Measurements from ENCODE around the gene CNPY3. TPM values are rescaled to one million over a fixed set of nuclear protein-coding genes. Genes with fewer than 3 reads are reported as not detected.

The CNPY3 gene
- total and polyA plus RNA-seq, 2 of the 13 experiments (the other 11 are each of a cell fraction or from before 2014, with no cell fraction given), result 42.3 to 60.2 TPM

DNA sequence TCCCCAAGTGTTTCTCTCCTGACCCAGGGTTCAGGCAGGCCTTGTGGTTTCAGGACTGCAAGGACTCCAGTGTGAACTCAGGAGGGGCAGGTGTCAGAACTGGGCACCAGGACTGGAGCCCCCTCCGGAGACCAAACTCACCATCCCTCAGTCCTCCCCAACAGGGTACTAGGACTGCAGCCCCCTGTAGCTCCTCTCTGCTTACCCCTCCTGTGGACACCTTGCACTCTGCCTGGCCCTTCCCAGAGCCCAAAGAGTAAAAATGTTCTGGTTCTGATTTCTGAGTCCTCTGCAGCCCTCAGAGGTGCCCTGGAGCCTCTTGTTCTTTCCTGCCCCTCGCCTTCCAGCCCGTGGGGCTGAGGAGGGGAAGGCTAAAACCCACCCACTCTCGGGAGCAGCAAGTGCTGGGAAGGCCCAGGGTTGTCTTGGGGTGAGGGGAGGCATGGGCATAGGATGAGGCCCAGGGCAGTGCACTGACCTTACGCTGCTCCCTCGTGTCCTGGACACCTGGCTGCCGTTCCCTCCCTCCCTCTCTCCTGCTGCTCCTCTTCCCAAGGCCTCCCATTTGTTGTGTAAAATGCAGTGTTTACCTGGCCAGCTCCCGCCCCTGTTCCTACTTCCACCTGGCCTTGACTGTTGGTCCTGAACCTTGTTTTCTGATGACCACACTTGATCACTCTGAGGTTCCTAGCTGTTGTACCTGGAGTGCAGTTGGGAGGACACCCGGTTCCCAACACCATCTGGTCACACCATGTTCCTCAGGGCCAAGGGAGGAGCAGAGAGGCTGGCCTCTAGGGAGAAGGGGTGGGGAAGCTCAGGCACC lies 9.9 kb downstream of the CNPY3 start (continued):
- TF ChIP-seq, protein P1, sequence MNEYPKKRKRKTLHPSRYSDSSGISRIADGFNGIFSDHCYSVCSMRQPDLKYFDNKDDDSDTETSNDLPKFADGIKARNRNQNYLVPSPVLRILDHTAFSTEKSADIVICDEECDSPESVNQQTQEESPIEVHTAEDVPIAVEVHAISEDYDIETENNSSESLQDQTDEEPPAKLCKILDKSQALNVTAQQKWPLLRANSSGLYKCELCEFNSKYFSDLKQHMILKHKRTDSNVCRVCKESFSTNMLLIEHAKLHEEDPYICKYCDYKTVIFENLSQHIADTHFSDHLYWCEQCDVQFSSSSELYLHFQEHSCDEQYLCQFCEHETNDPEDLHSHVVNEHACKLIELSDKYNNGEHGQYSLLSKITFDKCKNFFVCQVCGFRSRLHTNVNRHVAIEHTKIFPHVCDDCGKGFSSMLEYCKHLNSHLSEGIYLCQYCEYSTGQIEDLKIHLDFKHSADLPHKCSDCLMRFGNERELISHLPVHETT (CRISPR knock-in tag; conservative IDR thresholded peaks at IDR 0.05), result 0 out of 2 replicates have a peak, but pooled peaks have one; percentile 30
- TF ChIP-seq, protein P2, sequence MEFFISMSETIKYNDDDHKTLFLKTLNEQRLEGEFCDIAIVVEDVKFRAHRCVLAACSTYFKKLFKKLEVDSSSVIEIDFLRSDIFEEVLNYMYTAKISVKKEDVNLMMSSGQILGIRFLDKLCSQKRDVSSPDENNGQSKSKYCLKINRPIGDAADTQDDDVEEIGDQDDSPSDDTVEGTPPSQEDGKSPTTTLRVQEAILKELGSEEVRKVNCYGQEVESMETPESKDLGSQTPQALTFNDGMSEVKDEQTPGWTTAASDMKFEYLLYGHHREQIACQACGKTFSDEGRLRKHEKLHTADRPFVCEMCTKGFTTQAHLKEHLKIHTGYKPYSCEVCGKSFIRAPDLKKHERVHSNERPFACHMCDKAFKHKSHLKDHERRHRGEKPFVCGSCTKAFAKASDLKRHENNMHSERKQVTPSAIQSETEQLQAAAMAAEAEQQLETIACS (CRISPR knock-in tag; IDR thresholded peaks at IDR 0.05), result 0 out of 2 replicates have a peak, but pooled peaks have one; percentile 17
- TF ChIP-seq TBX2 (CRISPR knock-in tag; IDR thresholded peaks at IDR 0.05; ENCODE audit: borderline replicate concordance), result peak; percentile 89
- peak; percentile 97 for TF ChIP-seq ZSCAN9 (CRISPR knock-in tag; IDR thresholded peaks at IDR 0.05; ENCODE audit: borderline replicate concordance)
- TF ChIP-seq, protein P3, sequence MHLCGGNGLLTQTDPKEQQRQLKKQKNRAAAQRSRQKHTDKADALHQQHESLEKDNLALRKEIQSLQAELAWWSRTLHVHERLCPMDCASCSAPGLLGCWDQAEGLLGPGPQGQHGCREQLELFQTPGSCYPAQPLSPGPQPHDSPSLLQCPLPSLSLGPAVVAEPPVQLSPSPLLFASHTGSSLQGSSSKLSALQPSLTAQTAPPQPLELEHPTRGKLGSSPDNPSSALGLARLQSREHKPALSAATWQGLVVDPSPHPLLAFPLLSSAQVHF (CRISPR knock-in tag; IDR thresholded peaks at IDR 0.05), result peak; percentile 67; the same call in 1 of the 2 replicates
- peak; percentile 84; the same call in 1 of the 2 replicates for TF ChIP-seq NCOA1 (CRISPR knock-in tag; IDR thresholded peaks at IDR 0.05)
- TF ChIP-seq KLF15 (CRISPR knock-in tag; IDR thresholded peaks at IDR 0.05; ENCODE audit: borderline replicate concordance), result no peak
- TF ChIP-seq, protein P4, sequence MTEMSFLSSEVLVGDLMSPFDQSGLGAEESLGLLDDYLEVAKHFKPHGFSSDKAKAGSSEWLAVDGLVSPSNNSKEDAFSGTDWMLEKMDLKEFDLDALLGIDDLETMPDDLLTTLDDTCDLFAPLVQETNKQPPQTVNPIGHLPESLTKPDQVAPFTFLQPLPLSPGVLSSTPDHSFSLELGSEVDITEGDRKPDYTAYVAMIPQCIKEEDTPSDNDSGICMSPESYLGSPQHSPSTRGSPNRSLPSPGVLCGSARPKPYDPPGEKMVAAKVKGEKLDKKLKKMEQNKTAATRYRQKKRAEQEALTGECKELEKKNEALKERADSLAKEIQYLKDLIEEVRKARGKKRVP (CRISPR knock-in tag; IDR thresholded peaks at IDR 0.05), result no peak
- TF ChIP-seq, protein P5, sequence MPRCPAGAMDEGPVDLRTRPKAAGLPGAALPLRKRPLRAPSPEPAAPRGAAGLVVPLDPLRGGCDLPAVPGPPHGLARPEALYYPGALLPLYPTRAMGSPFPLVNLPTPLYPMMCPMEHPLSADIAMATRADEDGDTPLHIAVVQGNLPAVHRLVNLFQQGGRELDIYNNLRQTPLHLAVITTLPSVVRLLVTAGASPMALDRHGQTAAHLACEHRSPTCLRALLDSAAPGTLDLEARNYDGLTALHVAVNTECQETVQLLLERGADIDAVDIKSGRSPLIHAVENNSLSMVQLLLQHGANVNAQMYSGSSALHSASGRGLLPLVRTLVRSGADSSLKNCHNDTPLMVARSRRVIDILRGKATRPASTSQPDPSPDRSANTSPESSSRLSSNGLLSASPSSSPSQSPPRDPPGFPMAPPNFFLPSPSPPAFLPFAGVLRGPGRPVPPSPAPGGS (CRISPR knock-in tag; IDR thresholded peaks at IDR 0.05), result peak; percentile 56; the same call in 1 of the 2 replicates
- peak; percentile 90; the same call in 1 of the 2 replicates for TF ChIP-seq ZNF589 (CRISPR knock-in tag; conservative IDR thresholded peaks at IDR 0.05)
- TF ChIP-seq ZNF333 (CRISPR knock-in tag; IDR thresholded peaks at IDR 0.05; ENCODE audit: borderline replicate concordance), result no peak
- TF ChIP-seq POLR2A (IDR thresholded peaks at IDR 0.05; ENCODE audit: insufficient read depth in 1 of 2, low read depth in 2 of 2, low read length in 2 of 2), result no peak; a peak in 1 of 4 replicates
- TF ChIP-seq ZNF335 (CRISPR knock-in tag; IDR thresholded peaks at IDR 0.05), result peak; percentile 62; the same call in 1 of the 2 replicates
- TF ChIP-seq ZNF367 (CRISPR knock-in tag; IDR thresholded peaks at IDR 0.05; ENCODE audit: borderline replicate concordance), result no peak
- TF ChIP-seq ZNF30 (CRISPR knock-in tag; IDR thresholded peaks at IDR 0.05), result no peak
- TF ChIP-seq TCF12 (IDR thresholded peaks at IDR 0.05), result no peak
- peak; percentile 73 for TF ChIP-seq TCF12 (CRISPR knock-in tag; IDR thresholded peaks at IDR 0.05)
- TF ChIP-seq, protein P6, sequence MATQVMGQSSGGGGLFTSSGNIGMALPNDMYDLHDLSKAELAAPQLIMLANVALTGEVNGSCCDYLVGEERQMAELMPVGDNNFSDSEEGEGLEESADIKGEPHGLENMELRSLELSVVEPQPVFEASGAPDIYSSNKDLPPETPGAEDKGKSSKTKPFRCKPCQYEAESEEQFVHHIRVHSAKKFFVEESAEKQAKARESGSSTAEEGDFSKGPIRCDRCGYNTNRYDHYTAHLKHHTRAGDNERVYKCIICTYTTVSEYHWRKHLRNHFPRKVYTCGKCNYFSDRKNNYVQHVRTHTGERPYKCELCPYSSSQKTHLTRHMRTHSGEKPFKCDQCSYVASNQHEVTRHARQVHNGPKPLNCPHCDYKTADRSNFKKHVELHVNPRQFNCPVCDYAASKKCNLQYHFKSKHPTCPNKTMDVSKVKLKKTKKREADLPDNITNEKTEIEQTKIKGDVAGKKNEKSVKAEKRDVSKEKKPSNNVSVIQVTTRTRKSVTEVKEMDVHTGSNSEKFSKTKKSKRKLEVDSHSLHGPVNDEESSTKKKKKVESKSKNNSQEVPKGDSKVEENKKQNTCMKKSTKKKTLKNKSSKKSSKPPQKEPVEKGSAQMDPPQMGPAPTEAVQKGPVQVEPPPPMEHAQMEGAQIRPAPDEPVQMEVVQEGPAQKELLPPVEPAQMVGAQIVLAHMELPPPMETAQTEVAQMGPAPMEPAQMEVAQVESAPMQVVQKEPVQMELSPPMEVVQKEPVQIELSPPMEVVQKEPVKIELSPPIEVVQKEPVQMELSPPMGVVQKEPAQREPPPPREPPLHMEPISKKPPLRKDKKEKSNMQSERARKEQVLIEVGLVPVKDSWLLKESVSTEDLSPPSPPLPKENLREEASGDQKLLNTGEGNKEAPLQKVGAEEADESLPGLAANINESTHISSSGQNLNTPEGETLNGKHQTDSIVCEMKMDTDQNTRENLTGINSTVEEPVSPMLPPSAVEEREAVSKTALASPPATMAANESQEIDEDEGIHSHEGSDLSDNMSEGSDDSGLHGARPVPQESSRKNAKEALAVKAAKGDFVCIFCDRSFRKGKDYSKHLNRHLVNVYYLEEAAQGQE (IDR thresholded peaks at IDR 0.05; ENCODE audit: borderline replicate concordance in 1 of 2, low read depth in 1 of 2, low read length in 2 of 2), result no peak
- TF ChIP-seq, protein P7, sequence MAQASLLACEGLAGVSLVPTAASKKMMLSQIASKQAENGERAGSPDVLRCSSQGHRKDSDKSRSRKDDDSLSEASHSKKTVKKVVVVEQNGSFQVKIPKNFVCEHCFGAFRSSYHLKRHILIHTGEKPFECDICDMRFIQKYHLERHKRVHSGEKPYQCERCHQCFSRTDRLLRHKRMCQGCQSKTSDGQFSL (CRISPR knock-in tag; IDR thresholded peaks at IDR 0.05), result no peak
